Brain microvascular endothelial cell (primary cell): ENCODE results near the gene LTN1.

ENCODE experiments used
- DNase-seq: peaks from one replicate; pipeline ENCODE4 v3.0.0-alpha.2; 2020
- H3K27ac ChIP-seq: fragments of 250-450 bp; sonication (Bioruptor Pico); 2 replicates; pipeline ENCODE4 v1.5.1; 2020; ENCODE audit warnings: mild to moderate bottlenecking, moderate library complexity
- H3K27me3 ChIP-seq: fragments of 250-450 bp; sonication (Bioruptor Pico); replicated peaks from 2 replicates; pipeline ENCODE4 v1.5.1; 2020; ENCODE audit warnings: mild to moderate bottlenecking
- H3K36me3 ChIP-seq: fragments of 250-450 bp; sonication (Bioruptor Pico); replicated peaks from 2 replicates; pipeline ENCODE4 v1.5.1; 2020; ENCODE audit warnings: mild to moderate bottlenecking
- H3K4me3 ChIP-seq: 2 replicates; pipeline ENCODE4 v1.5.1; 2011; ENCODE audit warnings: low read depth, mild to moderate bottlenecking, control low read depth, low read length, moderate library complexity
- in situ Hi-C: cut with HindIII; loops from 2 replicates; pipeline ENCODE4 v1.10.0; 2017; ENCODE audit warnings: low sequenced_read_pairs, low pct_ligation_motif_present
- TF ChIP-seq, protein P1 (sequence below): IDR thresholded peaks from 2 replicates; pipeline ENCODE4 v1.5.1; 2011; ENCODE audit warnings: low read depth, mild to moderate bottlenecking, moderate library complexity, low read length, control low read depth, inconsistent platforms; ENCODE audit errors: missing control alignments

The LTN1 gene

DNA sequence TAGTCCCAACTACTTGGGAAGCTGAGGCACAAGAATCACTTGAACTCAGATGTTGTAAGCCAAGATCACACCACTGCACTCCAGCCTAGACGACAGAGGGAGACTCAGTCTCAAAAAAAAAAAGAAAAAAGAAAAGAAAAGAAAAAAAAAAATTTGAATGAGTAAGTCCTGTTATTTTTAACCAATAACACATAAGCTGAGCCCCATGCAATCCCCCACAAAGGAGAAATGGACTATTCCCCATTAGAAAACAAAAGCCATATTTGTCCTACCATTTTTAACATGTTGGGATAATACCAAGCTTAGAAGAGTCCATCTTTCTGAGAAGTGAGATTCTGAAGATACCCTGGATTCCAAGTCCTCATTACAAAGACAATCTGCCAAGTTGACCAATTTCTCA is 32.4 kb downstream of the LTN1 start:
- Histone ChIP-seq H3K27ac (peak overlapping the region; percentile 56), H3K27me3 (no peaks in the 10 kb centered on the region), H3K36me3 (peaks cover 18% of the 10 kb centered on the region), H3K4me3 (no peak overlapping the region)
- in situ Hi-C loops, result no loop called here
- TF ChIP-seq, protein P1, sequence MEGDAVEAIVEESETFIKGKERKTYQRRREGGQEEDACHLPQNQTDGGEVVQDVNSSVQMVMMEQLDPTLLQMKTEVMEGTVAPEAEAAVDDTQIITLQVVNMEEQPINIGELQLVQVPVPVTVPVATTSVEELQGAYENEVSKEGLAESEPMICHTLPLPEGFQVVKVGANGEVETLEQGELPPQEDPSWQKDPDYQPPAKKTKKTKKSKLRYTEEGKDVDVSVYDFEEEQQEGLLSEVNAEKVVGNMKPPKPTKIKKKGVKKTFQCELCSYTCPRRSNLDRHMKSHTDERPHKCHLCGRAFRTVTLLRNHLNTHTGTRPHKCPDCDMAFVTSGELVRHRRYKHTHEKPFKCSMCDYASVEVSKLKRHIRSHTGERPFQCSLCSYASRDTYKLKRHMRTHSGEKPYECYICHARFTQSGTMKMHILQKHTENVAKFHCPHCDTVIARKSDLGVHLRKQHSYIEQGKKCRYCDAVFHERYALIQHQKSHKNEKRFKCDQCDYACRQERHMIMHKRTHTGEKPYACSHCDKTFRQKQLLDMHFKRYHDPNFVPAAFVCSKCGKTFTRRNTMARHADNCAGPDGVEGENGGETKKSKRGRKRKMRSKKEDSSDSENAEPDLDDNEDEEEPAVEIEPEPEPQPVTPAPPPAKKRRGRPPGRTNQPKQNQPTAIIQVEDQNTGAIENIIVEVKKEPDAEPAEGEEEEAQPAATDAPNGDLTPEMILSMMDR, result no peak
- DNase-seq, result no peak

DNA sequence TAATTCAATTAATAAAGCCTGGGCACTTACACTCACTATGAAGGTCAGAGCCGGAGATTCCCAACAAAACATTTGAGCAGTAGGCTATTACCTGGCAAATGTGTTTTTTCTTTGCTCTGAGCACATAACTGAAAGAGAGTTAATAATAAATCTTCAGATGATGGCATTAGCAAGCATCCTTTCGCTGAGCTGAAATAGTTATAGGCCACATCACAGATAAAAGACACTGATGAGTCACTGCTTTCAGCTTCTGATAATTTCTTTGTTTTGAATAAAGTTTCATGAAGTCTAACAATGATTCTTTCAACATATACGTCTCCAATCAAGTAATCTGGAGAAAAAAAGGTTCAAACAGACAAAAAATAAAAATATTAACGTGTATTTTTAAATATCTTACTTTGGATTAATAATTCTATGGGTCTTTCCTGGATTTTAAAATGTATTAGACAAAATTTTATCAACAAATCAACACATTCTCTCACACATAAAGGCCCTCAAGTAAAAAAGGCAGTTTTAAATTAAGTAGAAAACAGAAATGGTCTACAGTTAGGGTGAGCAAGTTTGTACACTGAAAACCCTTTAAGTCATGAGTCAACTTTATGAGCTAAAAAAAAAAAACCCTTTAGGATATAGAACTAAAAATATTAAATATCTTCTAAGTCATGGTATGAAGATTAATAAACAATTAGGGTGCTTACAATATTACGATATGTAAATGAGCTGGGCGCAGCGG is 33.1 kb downstream of the LTN1 start:
- Histone ChIP-seq H3K36me3 (peaks cover 18% of the 10 kb centered on the region), H3K27ac (peak overlapping the region; percentile 56)
- peak; percentile 68 for DNase-seq

DNA sequence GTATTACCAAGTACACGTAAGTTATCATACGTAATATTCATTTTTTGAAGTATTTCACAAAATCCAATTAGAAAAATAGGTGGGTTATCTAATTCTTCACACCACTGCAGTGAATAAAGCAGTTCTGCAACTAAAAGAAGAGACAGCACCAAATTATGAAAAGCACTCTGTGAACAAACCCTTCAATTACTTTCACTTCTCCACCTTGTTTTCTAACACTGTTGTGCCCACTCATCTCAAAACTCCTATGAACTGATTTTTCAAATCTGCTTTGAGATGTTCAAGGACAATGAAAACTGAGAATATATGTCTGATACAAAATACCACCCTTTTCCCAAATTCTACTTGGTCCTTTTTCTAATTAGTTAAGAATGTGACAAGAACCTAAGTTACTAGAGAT is 39.4 kb downstream of the LTN1 start:
- DNase-seq, result no peak
- no peaks in the 10 kb centered on the region for H3K27me3 ChIP-seq
- no peak overlapping the region for H3K4me3 ChIP-seq
- in situ Hi-C loops, result no loop called here
- H3K36me3 ChIP-seq, result peaks cover 16% of the 10 kb centered on the region
- TF ChIP-seq, protein P1, result no peak
- H3K27ac ChIP-seq, result no peak overlapping the region

More for the DNA sequence above, 33.1 kb downstream of the LTN1 start:
- in situ Hi-C loops, result no loop called here
- Histone ChIP-seq H3K27me3 (no peaks in the 10 kb centered on the region), H3K4me3 (no peak overlapping the region)
- TF ChIP-seq, protein P1, result no peak

DNA sequence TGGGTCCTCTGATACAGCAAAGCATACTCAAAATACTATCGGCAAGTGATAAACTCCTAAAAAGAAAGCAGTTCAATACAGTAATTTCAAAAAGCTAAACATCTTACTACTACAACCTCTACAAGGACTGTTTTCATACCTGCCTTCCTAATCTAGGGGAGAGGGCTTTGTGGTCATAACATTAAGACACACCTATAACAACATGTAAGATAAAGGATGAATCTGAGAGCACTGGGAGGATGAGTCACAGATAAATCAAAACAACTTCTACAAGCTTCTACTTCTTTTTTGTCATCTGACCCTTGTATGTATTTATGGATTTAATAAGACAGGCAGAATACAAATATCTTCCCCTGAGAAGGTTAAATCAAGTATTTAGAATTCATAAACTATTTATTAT is 40.0 kb downstream of the LTN1 start:
- TF ChIP-seq, protein P1, result no peak
- DNase-seq, result peak; percentile 5
- Histone ChIP-seq H3K27me3 (no peaks in the 10 kb centered on the region), H3K27ac (no peak overlapping the region), H3K4me3 (no peak overlapping the region), H3K36me3 (peaks cover 14% of the 10 kb centered on the region)
- in situ Hi-C loops, result no loop called here

DNA sequence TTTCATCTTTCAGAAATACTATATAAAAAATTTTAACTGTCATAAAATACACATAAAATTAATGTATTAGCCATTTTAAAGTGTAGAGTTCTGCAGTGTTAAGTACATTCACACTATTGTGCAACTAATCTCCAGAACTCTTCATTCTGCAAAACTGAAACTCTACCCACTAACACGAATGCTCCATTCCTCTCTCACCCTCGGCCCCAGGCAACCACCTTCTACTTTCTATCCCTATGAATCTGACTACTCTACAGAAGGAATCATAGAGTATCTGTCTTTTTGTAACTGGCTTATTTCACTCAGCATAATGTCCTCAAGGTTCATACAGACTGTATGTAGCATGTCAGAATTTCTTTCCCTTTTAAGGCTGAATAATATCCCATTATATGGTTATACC is 43.4 kb downstream of the LTN1 start:
- DNase-seq, result no peak
- TF ChIP-seq, protein P1, result no peak
- Histone ChIP-seq H3K27ac (no peak overlapping the region), H3K36me3 (peaks cover 17% of the 10 kb centered on the region), H3K4me3 (no peak overlapping the region), H3K27me3 (no peaks in the 10 kb centered on the region)
- in situ Hi-C loops, result no loop called here

DNA sequence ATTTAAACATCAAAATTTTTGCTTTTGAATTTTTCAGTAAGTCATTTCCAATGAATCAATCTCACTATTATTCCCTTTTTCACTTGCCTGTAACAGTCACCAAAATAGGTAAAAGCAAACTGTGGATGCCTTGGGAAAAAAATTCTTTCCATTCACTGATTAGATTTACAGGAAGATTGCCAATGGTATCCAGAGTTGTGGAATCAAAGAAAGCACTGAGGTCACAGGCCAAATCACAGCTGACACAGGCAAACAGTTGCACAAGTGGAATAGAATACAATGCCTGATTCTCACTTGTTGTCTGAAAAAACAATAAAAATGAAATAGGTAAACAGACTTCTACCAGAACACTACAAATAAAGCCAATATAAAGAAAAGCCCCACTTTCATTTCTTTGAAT is 48.4 kb downstream of the LTN1 start:
- H3K27me3 ChIP-seq, result no peaks in the 10 kb centered on the region
- in situ Hi-C loops, result no loop called here
- H3K4me3 ChIP-seq, result no peak overlapping the region
- TF ChIP-seq, protein P1, result no peak
- H3K36me3 ChIP-seq, result peaks cover 11% of the 10 kb centered on the region
- H3K27ac ChIP-seq, result no peak overlapping the region
- no peak for DNase-seq
